GM21529 (cell line): ENCODE measurements around the gene CELF5.
"Not testable (repeated sequence)": the region's sequence is repeated elsewhere in the genome, so short reads cannot be mapped to it uniquely, and the experiment has no call there.

ENCODE experiments used
- ATAC-seq: cut with Tn5 transposase; IDR thresholded peaks from one replicate; pipeline ENCODE4 v1.9.1; 2021; ENCODE audit not compliant: unreplicated experiment

The CELF5 gene

GRCh38 chr19:3270902-3271301, 46.4 kb downstream of the CELF5 start:
- no peak for ATAC-seq

GRCh38 chr19:3272401-3272931, 48.0 kb downstream of the CELF5 start:
- ATAC-seq: no peak

DNA sequence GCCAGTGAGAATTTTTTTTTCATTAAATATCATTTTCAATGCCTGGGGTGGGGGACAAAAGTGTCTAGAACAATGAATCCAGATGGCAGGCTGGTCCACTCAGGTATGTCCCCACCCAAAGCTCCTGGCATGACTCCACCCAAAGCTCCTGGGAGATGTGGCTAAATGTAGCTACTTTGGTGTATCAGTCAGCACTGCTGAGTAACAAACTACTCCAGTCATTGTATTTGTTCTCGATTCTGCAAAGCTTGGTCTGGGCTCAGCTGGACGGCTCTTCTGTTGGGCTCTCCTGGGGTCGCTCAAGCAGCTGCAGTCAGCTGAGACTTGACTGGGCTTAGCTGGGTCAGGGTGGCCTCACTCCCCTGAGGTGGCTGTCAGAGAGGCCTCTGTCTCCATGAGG, 48.5 kb downstream of the CELF5 start:
- no peak for ATAC-seq

GRCh38 chr19:3274245-3274941, 49.9 kb downstream of the CELF5 start:
- no peak for ATAC-seq

DNA sequence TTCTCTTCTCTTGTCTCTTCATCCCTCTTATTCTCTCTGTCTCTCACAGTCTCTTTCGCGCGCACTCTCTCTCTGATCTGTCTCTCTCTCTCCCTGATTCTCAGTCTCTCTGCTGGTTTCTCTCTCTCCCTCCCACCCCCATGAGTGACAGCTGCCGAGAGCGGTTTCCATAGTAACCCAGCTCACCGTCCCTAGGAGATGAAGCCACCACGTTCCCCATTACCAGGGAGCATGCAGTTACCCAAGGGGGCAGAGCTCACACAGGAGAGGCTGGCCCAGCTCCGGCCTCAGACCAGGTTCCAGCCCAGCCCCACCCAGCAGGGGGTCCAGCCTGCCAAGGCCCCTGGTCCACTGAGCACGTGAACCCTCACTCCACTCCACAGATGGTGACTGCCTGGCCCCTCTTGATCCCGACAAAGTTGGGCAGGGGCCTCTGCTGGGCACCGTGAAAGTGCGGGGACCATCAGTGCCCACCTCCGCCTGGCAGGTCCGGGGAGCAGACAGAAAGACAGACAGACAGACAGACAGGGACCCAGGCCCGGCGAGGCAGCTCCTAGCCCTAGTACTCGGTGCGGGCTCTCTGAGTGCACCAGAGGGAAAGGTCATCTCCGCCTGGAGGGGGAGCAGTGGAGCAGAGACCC, 50.6 kb downstream of the CELF5 start:
- ATAC-seq: peak; percentile 38

GRCh38 chr19:3275583-3276340, 51.3 kb downstream of the CELF5 start:
- ATAC-seq: peak; percentile 55

DNA sequence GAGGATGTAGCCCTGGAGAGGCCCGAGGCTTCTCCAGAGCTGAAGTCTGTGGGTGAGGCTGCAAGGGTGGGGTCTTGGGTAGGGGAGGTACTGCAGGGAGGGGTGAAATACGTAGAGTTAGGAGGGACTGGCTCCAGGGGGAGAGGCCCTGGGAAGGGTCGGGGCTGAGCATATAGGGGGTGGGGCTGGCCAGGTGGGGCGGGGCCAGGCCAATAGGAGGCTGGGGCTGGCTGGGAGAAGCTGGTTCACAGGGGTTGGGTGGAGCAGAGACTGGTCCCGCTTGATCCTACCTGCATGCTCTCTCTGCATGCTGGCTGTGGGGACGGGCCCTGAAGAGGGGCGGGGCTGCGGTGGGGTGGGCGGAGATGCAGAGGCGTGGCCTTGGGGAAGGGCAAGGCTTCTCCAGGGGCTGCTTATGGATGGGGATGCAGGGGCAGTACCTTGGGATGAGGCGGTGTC, 51.9 kb downstream of the CELF5 start:
- ATAC-seq: no peak

DNA sequence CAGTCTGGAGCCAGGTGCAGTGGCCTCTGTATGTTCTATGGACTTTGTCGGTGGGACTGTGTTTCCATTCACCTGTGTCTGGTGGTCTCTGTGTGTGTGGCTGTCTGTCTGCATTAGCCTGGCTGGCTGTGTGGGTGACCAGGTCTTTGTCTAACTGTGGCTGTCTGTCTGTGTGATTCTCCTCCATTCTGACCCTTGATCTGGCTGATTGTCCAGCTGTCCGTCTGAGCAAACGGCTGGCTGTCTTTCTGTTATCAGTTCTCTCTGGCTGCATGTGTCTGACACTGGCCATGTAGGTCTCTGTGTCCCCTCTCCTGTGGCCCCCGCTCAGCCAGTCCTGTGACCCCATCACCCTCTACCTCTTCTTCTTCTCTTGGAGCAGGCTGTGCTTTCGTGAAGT, 53.2 kb downstream of the CELF5 start:
- ATAC-seq: no peak

- no peak for ATAC-seq
Observed at GRCh38 chr19:3278294-3278693, 53.8 kb downstream of the CELF5 start.

GRCh38 chr19:3278749-3279148, 54.3 kb downstream of the CELF5 start:
- ATAC-seq: no peak

DNA sequence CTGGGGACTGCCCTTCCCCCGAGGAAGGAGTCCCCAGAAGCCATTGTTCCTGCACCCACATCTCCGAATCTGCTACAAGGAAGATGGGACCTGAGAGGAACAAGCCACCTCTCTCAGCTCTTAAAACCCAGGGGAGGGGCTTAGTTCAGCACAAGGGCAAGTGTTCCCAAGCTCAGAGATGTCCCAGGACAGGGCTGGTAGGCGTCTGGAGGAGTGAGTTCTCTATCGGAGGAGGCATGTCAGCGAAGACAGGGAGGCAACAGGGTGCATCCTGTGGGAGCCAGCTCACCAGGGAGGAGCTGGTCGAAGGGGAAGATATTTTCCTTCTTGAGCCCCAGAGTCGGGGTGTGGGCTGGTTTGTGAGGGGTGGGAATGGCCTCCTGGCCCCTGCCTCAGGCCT, 54.8 kb downstream of the CELF5 start:
- ATAC-seq: no peak

- no peak for ATAC-seq
Observed at GRCh38 chr19:3281026-3281425, 56.6 kb downstream of the CELF5 start.

DNA sequence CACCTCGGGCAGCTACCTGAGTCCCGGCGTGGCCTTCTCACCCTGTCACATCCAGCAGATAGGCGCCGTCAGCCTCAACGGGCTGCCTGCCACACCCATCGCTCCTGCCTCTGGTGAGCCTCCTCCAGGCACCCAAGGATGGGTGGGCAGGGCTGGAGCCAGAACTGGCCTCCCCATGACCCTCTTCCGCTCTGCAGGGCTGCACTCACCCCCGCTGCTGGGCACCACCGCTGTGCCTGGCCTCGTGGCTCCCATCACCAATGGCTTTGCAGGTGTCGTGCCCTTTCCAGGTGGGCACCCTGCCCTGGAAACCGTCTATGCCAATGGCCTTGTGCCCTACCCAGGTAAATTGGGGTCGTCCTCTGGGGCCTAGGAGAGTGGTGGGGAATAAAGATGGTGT, 57.7 kb downstream of the CELF5 start:
- ATAC-seq: no peak

GRCh38 chr19:3282564-3282963, 58.1 kb downstream of the CELF5 start:
- ATAC-seq: no peak

GRCh38 chr19:3283246-3283751, 58.8 kb downstream of the CELF5 start:
- ATAC-seq: no peak

DNA sequence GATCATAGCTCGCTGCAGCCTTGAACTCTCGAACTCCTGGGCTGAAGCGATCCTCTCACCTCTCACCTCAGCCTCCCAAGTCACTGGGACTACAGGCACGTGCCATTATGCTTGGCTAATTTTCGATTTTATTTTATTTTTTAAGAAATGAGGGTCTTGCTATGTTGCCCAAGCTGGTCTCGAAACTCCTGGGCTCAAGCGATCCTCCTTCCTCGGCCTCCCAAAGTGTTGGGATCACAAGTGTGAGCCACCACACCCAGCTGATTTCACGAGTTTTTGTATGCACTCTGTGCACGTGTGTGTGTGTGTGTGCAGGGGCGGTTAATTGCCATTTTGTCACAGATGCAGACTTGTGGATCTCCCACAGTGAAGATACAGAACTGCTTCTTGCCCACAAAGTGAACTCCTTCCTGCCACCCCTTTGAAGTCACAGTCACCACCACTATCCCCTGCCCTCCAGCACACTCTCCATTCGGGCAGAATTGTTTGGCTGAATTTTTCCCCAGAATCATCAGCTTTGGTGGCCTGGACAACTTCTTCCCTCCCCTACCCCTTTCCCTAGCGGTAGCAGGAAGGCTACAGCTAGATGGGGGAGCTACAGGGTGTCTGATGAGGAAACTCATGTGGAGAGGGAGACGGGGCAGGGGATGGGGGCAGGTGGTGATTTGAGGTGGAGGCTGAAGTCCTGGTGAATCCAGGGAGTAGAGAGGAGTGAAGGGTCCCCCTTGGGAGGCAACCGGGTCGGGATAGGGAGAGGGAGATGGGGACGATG, 59.6 kb downstream of the CELF5 start:
- no peak for ATAC-seq

DNA sequence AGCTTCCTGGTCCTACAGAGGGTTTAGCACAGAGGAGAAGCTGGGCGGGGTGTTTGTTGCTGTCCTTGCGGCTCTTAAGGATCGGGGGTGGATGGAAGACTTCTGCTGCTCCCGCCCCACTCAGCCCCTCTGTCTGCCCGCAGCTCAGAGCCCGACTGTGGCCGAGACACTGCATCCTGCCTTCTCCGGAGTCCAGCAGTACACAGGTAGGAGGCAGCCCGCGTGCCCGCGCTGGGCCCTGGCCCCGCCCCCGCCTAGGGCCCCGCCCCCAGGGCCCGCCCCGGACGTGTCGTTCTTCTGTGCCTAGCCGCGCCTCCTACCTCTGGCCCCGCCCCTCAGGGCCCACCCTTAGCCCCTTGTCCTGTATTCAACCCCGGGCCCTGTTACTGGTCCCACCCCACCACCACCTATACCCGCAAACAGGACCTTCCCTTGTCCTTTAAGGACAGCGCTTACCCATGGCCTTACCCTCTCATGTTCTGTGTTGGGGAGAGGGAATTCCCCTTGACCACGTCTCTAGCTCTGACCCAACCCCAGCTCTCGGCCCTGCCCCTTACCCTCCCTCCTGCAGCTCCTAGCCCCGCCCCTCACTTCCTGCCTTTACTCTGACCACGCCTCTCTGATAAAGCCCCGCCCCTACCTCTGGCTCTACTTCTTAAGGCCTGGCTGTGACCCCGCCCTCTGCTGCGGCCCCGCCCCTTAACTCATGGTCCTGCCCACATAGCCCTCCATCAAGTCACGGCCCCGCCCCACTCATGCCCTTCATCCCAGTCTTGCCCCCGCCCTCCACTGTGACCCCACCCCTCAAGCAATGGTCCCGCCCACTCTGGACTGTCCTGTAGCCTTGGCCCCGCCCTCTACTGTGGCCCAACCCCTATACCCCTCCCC, 60.5 kb downstream of the CELF5 start:
- no peak for ATAC-seq

DNA sequence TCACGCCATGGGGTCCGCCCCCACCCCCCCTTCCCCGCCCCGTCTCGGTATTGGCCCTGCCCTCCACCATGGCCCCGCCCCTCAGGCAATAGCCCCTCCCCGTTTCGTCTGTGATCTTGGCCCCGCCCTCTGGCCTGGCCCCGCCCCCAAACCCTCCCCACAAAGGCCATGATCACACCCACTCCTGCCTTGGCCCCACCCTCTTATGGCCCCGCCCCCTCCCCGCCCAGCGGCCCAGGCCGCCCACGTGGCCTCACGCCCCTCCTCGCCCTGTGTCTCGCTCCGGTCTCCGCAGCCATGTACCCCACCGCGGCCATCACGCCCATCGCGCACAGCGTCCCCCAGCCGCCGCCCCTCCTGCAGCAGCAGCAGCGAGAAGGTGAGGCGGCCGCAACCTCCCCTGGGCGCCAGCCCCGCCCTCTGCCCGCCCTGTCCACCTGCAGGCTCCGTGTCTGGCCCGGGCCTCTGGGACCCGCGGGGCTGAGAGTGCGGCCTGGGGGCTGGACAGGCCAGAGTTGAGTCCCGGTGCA, 61.3 kb downstream of the CELF5 start:
- ATAC-seq: no peak

- no peak for ATAC-seq
Observed at GRCh38 chr19:3287814-3288213, 63.4 kb downstream of the CELF5 start.

DNA sequence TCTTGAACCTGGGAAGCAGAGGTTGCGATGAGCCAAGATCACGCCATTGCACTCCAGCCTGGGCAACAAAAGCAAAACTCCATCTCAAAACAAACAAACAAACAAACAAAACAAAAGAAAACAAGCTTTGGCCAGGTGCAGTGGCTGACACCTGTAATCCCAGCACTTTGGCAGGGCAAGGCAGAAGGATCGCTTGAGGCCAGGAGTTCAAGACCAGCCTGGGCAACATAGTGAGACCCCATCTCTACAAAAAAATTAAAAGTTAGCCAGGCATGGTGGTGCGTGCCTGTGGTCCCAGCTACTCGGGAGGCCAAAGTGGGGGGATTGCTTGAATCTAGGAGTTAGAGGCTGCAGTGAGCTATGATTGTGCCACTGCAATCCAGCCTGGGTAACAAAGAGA, 64.0 kb downstream of the CELF5 start:
- ATAC-seq: not testable (repeated sequence)
